HepG2 (cell line): Measurements from ENCODE around the gene C3orf18. TPM values are rescaled to one million over a fixed set of nuclear protein-coding genes. Genes with fewer than 3 reads are reported as not detected.

Experiments
- AHR ChIP-seq: IDR thresholded peaks from 2 replicates; pipeline ENCODE4 v1.6.1; 2018; ENCODE audit warnings: missing genetic modification reagents, missing compliant biosample characterization
- EHMT2 ChIP-seq: fragments of 200-600 bp; sonication (generic); IDR thresholded peaks from 2 replicates; pipeline ENCODE4 v1.7.0; 2017; ENCODE audit warnings: antibody characterized with exemption, low read depth, low read length, borderline replicate concordance
- FOXK2 ChIP-seq: fragments of 450-650 bp; IDR thresholded peaks from 2 replicates; pipeline ENCODE4 v1.6.1; 2016
- FOXP1 ChIP-seq, 2 experiments: fragments of 450-650 bp in 1 of 2; IDR thresholded peaks; 2 replicates each; pipeline ENCODE4 v1.6.1; 2017 to 2018; ENCODE audit warnings: antibody characterized with exemption in 1 of 2
- ISL2 ChIP-seq: sonication (generic); formaldehyde crosslinking; IDR thresholded peaks from 2 replicates; pipeline ENCODE4 v1.5.0; 2020; ENCODE audit warnings: missing genetic modification reagents
- RCOR2 ChIP-seq: IDR thresholded peaks from 2 replicates; pipeline ENCODE4 v1.6.1; 2016; ENCODE audit warnings: missing biosample characterization, missing genetic modification reagents
- SYNCRIP ChIP-seq: fragments of 200-400 bp; formaldehyde crosslinking; IDR thresholded peaks from 2 replicates; pipeline ENCODE4 v1.6.1; 2018; ENCODE audit warnings: mild to moderate bottlenecking, low read depth, low read length; ENCODE audit not compliant: insufficient read depth
- U2AF1 ChIP-seq: fragments of 200-400 bp; formaldehyde crosslinking; optimal IDR thresholded peaks from 2 replicates; pipeline ENCODE3; 2017; ENCODE audit warnings: mild to moderate bottlenecking, low read depth, low read length
- ZFX ChIP-seq: sonication (generic); formaldehyde crosslinking; IDR thresholded peaks from 2 replicates; pipeline ENCODE4 v1.4.0; 2020; ENCODE audit warnings: mild to moderate bottlenecking, low read depth, missing genetic modification reagents, moderate library complexity
- ZNF432 ChIP-seq: sonication (generic); formaldehyde crosslinking; IDR thresholded peaks from 2 replicates; pipeline ENCODE4 v1.5.0; 2020; ENCODE audit warnings: missing genetic modification reagents, mild to moderate bottlenecking, borderline replicate concordance
- polyA plus RNA-seq, 8 experiments: library from polyadenylated mRNA; depleted of rRNA in 3 of 8; stranded (reverse) in 7 of 8; unstranded in 1 of 8; fragments of >200 nt; fragmentation: Illumina TruSeq in 4 of 8; extraction: Trizol in 4 of 8; gene quantifications; 2 replicates each; pipeline versions ENCODE4 v1.2.1 to v1.2.3, GENCODE V29; 2011 to 2016; ENCODE audit warnings: low read depth in 4 of 8, missing spikeins in 1 of 8, mixed read lengths in 1 of 8; ENCODE audit not compliant: insufficient read depth in 1 of 8
- total RNA-seq, 5 experiments: library from RNA; depleted of rRNA; stranded (reverse); fragments of >200 nt; fragmentation: Illumina TruSeq; extraction: Trizol; gene quantifications; 2 replicates each; pipeline ENCODE4 v1.2.3, GENCODE V29; 2016; ENCODE audit warnings: low read depth in 1 of 5
- TF ChIP-seq, protein P1 (sequence below): sonication (generic); formaldehyde crosslinking; IDR thresholded peaks from 2 replicates; pipeline ENCODE4 v1.8.0; 2022; ENCODE audit warnings: missing genetic modification reagents, mild to moderate bottlenecking, moderate library complexity, borderline replicate concordance
- TF ChIP-seq, protein P2 (sequence below), 2 experiments: fragments of 450-650 bp in 1 of 2; sonication (generic) in 1 of 2; formaldehyde crosslinking in 1 of 2; IDR thresholded peaks; 2 replicates each; pipeline versions ENCODE4 v1.6.1 to v1.8.0; 2016 to 2022; ENCODE audit warnings: antibody characterized with exemption in 1 of 2, mild to moderate bottlenecking in 1 of 2, missing genetic modification reagents in 1 of 2
- TF ChIP-seq, protein P3 (sequence below): sonication (generic); formaldehyde crosslinking; IDR thresholded peaks from 2 replicates; pipeline ENCODE4 v1.5.1; 2020; ENCODE audit warnings: mild to moderate bottlenecking, moderate library complexity, missing genetic modification reagents

C3orf18 gene
- total and polyA plus RNA-seq, 2 of the 13 experiments (the other 11 are each of a cell fraction or from before 2014, with no cell fraction given): 1.6 to 4.8 TPM

DNA sequence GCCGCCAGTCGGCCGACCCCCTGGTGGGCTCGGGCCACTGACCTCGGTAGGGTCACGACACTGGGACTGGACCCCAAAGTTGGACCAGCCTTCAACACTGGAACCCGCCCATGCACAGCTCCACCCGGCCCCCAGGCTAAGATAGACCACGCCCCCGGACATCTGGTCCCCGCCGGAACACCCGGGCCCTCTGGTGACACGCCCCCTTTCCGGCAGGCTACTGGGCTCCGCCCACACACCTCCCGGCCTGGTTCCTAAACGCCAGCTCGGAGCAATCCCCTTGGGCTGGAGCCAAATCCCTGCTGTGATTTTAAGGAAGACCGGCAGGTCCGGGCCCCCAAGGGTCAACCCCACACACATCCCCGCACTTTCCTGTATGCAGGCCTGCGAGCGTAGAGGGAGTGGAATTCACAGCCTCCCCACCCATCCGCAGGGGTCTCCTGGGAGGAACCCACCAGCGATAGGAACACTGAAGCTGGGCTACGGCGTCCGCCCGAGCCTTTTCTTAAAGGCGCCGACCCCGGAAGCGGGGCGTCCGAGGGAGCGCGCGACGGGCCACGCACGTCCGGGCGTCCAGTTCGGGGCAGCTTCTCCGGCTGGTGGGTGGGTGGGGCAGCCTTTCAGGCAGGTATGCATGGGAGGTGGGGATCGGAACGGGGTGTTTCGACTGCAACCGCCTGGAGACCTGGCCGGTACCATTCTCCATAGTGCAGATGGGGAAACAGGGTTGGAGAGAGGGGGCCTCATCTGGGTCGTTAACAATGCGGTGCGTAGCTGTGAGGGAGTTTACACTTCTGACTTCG, 1.6 kb upstream of the C3orf18 start, which contains the start of gene HEMK1 (continued):
- TF ChIP-seq FOXK2 (no peak), SYNCRIP (no peak), RCOR2 (no peak), FOXP1 (IDR thresholded peaks at IDR 0.05) (no peak), FOXP1 (CRISPR knock-in tag; IDR thresholded peaks at IDR 0.05) (no peak), ZNF432 (CRISPR knock-in tag) (no peak), ISL2 (CRISPR knock-in tag) (peak; percentile 48; the same call in 1 of the 2 replicates), U2AF1 (peak; percentile 23), ZFX (CRISPR knock-in tag) (peak; percentile 94), EHMT2 (no peak), AHR (CRISPR knock-in tag) (peak; percentile 71; the same call in 1 of the 2 replicates)
- TF ChIP-seq, protein P1, sequence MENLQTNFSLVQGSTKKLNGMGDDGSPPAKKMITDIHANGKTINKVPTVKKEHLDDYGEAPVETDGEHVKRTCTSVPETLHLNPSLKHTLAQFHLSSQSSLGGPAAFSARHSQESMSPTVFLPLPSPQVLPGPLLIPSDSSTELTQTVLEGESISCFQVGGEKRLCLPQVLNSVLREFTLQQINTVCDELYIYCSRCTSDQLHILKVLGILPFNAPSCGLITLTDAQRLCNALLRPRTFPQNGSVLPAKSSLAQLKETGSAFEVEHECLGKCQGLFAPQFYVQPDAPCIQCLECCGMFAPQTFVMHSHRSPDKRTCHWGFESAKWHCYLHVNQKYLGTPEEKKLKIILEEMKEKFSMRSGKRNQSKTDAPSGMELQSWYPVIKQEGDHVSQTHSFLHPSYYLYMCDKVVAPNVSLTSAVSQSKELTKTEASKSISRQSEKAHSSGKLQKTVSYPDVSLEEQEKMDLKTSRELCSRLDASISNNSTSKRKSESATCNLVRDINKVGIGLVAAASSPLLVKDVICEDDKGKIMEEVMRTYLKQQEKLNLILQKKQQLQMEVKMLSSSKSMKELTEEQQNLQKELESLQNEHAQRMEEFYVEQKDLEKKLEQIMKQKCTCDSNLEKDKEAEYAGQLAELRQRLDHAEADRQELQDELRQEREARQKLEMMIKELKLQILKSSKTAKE: no peak
- TF ChIP-seq, protein P2, sequence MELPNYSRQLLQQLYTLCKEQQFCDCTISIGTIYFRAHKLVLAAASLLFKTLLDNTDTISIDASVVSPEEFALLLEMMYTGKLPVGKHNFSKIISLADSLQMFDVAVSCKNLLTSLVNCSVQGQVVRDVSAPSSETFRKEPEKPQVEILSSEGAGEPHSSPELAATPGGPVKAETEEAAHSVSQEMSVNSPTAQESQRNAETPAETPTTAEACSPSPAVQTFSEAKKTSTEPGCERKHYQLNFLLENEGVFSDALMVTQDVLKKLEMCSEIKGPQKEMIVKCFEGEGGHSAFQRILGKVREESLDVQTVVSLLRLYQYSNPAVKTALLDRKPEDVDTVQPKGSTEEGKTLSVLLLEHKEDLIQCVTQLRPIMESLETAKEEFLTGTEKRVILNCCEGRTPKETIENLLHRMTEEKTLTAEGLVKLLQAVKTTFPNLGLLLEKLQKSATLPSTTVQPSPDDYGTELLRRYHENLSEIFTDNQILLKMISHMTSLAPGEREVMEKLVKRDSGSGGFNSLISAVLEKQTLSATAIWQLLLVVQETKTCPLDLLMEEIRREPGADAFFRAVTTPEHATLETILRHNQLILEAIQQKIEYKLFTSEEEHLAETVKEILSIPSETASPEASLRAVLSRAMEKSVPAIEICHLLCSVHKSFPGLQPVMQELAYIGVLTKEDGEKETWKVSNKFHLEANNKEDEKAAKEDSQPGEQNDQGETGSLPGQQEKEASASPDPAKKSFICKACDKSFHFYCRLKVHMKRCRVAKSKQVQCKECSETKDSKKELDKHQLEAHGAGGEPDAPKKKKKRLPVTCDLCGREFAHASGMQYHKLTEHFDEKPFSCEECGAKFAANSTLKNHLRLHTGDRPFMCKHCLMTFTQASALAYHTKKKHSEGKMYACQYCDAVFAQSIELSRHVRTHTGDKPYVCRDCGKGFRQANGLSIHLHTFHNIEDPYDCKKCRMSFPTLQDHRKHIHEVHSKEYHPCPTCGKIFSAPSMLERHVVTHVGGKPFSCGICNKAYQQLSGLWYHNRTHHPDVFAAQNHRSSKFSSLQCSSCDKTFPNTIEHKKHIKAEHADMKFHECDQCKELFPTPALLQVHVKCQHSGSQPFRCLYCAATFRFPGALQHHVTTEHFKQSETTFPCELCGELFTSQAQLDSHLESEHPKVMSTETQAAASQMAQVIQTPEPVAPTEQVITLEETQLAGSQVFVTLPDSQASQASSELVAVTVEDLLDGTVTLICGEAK (IDR thresholded peaks at IDR 0.05): peak; percentile 89
- TF ChIP-seq, protein P2 (CRISPR knock-in tag; IDR thresholded peaks at IDR 0.05): peak; percentile 60; the same call in 1 of the 2 replicates
- TF ChIP-seq, protein P3, sequence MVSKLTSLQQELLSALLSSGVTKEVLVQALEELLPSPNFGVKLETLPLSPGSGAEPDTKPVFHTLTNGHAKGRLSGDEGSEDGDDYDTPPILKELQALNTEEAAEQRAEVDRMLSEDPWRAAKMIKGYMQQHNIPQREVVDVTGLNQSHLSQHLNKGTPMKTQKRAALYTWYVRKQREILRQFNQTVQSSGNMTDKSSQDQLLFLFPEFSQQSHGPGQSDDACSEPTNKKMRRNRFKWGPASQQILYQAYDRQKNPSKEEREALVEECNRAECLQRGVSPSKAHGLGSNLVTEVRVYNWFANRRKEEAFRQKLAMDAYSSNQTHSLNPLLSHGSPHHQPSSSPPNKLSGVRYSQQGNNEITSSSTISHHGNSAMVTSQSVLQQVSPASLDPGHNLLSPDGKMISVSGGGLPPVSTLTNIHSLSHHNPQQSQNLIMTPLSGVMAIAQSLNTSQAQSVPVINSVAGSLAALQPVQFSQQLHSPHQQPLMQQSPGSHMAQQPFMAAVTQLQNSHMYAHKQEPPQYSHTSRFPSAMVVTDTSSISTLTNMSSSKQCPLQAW: peak; percentile 91
